K562 (cell line): Measurements from ENCODE around the gene PRCD. TPM values are rescaled to one million over a fixed set of nuclear protein-coding genes. Genes with fewer than 3 reads are reported as not detected.

Source experiments
- ATAC-seq: fragments of 200-7000 bp; cut with Tn5 transposase; 3 replicates; pipeline ENCODE4 v1.9.1; 2020; ENCODE audit warnings: moderate library complexity
- BruUV-seq: library from RNA; stranded (reverse); fragments of 400-500 nt; replicated peaks from 2 replicates; lab custom pipeline; 2021; lab: Mats Ljungman, UMichigan
- CTCF ChIA-PET: fragments of 300-600 bp; formaldehyde crosslinking; extraction: SDS; loops from one replicate; lab custom pipeline; 2021; ENCODE audit warnings: low intra/inter-chr PET ratio; lab: Yijun Ruan, JAX
- POLR2A ChIA-PET: fragments of 300-600, 350-650 bp; sonication (Branson Sonifier 250); formaldehyde crosslinking; extraction: SDS; loops from one replicate; lab custom pipeline; 2021; ENCODE audit warnings: antibody characterized with exemption, inconsistent platforms; lab: Yijun Ruan, JAX
- DNase-seq, 4 experiments: peaks; one replicate each; pipeline versions ENCODE4 v3.0.0 to v3.0.0-alpha.2; 2011 to 2018; ENCODE audit warnings: low spot score in 3 of 4, mixed read lengths in 3 of 4; ENCODE audit errors: extremely low read depth in 1 of 4
- FAIRE-seq: peaks from 2 replicates; lab custom pipeline; 2011; peaks lifted over from hg19 to GRCh38; lab: Jason Lieb, UNC
- H2AFZ ChIP-seq: 2 replicates; pipeline ENCODE4 v1.6.0; 2011; ENCODE audit warnings: low read depth, low read length, control low read depth, inconsistent platforms
- H3K27ac ChIP-seq: fragments of 200-600 bp; 3 replicates; pipeline ENCODE4 v1.8.0; 2011; ENCODE audit warnings: low read depth, mild to moderate bottlenecking, control low read depth, inconsistent platforms, low read length, moderate library complexity, mixed read lengths; ENCODE audit errors: extremely low read depth
- H3K27me3 ChIP-seq, 2 experiments: fragments of 300-600 bp in 1 of 2; 2 replicates in 1 of 2; 3 replicates in 1 of 2; pipeline versions ENCODE4 v1.6.0 to v1.8.0; 2011; ENCODE audit warnings: inconsistent platforms in 2 of 2, low read length in 2 of 2, mild to moderate bottlenecking in 1 of 2, mixed read lengths in 1 of 2, moderate library complexity in 1 of 2; ENCODE audit not compliant: control insufficient read depth in 2 of 2, insufficient read depth in 2 of 2
- H3K36me3 ChIP-seq: fragments of 300-600 bp; 3 replicates; pipeline ENCODE4 v1.8.0; 2011; ENCODE audit warnings: mild to moderate bottlenecking, low read length, inconsistent platforms; ENCODE audit not compliant: control insufficient read depth, insufficient read depth
- H3K4me1 ChIP-seq, 2 experiments: fragments of 200-600 bp in 1 of 2; replicated peaks in 1 of 2; 2 replicates in 1 of 2; 3 replicates in 1 of 2; pipeline versions ENCODE4 v1.5.1 to v1.8.0; 2011; ENCODE audit warnings: inconsistent platforms in 2 of 2, low read length in 2 of 2, mild to moderate bottlenecking in 1 of 2, mixed read lengths in 1 of 2, moderate library complexity in 1 of 2; ENCODE audit not compliant: control insufficient read depth in 2 of 2, insufficient read depth in 2 of 2
- H3K4me2 ChIP-seq: 2 replicates; pipeline ENCODE4 v1.6.1; 2011; ENCODE audit warnings: low read length, control low read depth, inconsistent platforms, mixed read lengths; ENCODE audit not compliant: insufficient read depth
- H3K4me3 ChIP-seq: fragments of 200-600 bp; sonication (generic), shearing (Covaris generic); 2 replicates; pipeline ENCODE4 v1.5.1; 2016; ENCODE audit warnings: control low read depth, inconsistent platforms
- H3K79me2 ChIP-seq: fragments of 200-600 bp; 3 replicates; pipeline ENCODE4 v1.8.0; 2011; ENCODE audit warnings: low read length, inconsistent platforms; ENCODE audit not compliant: control insufficient read depth, insufficient read depth
- H3K9ac ChIP-seq, 2 experiments: 2 replicates each; pipeline versions ENCODE4 v1.6.0 to v1.6.1; 2011; ENCODE audit warnings: low read depth in 2 of 2, low read length in 2 of 2, control low read depth in 1 of 2, inconsistent platforms in 1 of 2, mild to moderate bottlenecking in 1 of 2, mixed read lengths in 1 of 2; ENCODE audit not compliant: insufficient read depth in 1 of 2
- H3K9me1 ChIP-seq: one replicate; pipeline ENCODE4 v1.6.0; 2011; ENCODE audit warnings: inconsistent platforms, mild to moderate bottlenecking, low read length, moderate library complexity; ENCODE audit not compliant: control insufficient read depth, insufficient read depth
- H3K9me3 ChIP-seq: replicated peaks from 2 replicates; pipeline ENCODE4 v1.5.1; 2011; ENCODE audit warnings: low read depth, low read length, inconsistent platforms; ENCODE audit not compliant: control insufficient read depth, insufficient read depth
- H4K20me1 ChIP-seq: replicated peaks from 2 replicates; pipeline ENCODE4 v1.6.1; 2011; ENCODE audit warnings: low read length, inconsistent platforms, mixed read lengths; ENCODE audit not compliant: control insufficient read depth, insufficient read depth
- ARID2 ChIP-seq: fragments of 450-650 bp; IDR thresholded peaks from 2 replicates; pipeline ENCODE4 v1.6.1; 2017; ENCODE audit warnings: antibody characterized with exemption, mild to moderate bottlenecking
- ATF3 ChIP-seq, 2 experiments: fragments of 450-650 bp in 1 of 2; sonication (generic) in 1 of 2; formaldehyde crosslinking in 1 of 2; IDR thresholded peaks in 1 of 2; conservative IDR thresholded peaks in 1 of 2; 2 replicates each; pipeline versions ENCODE4 v1.6.1 to v1.8.1; 2016 to 2023; ENCODE audit warnings: mild to moderate bottlenecking in 2 of 2, moderate library complexity in 2 of 2, inconsistent platforms in 1 of 2, missing genetic modification reagents in 1 of 2
- ATF7 ChIP-seq: fragments of 450-650 bp; IDR thresholded peaks from 2 replicates; pipeline ENCODE4 v1.7.1; 2014; ENCODE audit warnings: mild to moderate bottlenecking, moderate library complexity
- CAMTA2 ChIP-seq: fragments of 250-450 bp; sonication (Bioruptor Pico); conservative IDR thresholded peaks from 2 replicates; pipeline ENCODE4 v1.5.1; 2022
- CTCF ChIP-seq, 3 experiments: IDR thresholded peaks in 2 of 3; conservative IDR thresholded peaks in 1 of 3; 2 replicates each; pipeline ENCODE4 v1.5.1; 2011 to 2012; ENCODE audit warnings: low read length in 3 of 3, mild to moderate bottlenecking in 3 of 3, control low read depth in 2 of 3, improper control_type of control experiment in 1 of 3, inconsistent platforms in 1 of 3, low read depth in 1 of 3, mixed read lengths in 1 of 3, moderate library complexity in 1 of 3; ENCODE audit not compliant: insufficient read depth in 2 of 3
- DEAF1 ChIP-seq: fragments of 450-650 bp; formaldehyde crosslinking; IDR thresholded peaks from 2 replicates; pipeline ENCODE4 v1.4.0; 2020; ENCODE audit warnings: mild to moderate bottlenecking, moderate library complexity
- HNRNPUL1 ChIP-seq: fragments of 200-400 bp; formaldehyde crosslinking; IDR thresholded peaks from 2 replicates; pipeline ENCODE4 v1.6.1; 2017; ENCODE audit warnings: low read length
- MTA1 ChIP-seq: fragments of 450-650 bp; IDR thresholded peaks from 2 replicates; pipeline ENCODE4 v1.6.1; 2017; ENCODE audit warnings: borderline replicate concordance
- NR4A1 ChIP-seq, 2 experiments: fragments of 250-450 bp in 1 of 2; fragments of 450-650 bp in 1 of 2; sonication (Bioruptor Pico) in 1 of 2; IDR thresholded peaks; 2 replicates each; pipeline versions ENCODE4 v1.4.0 to v1.6.1; 2016 to 2020; ENCODE audit warnings: mild to moderate bottlenecking in 2 of 2, missing compliant biosample characterization in 1 of 2, missing genetic modification characterization in 1 of 2, moderate library complexity in 1 of 2
- RAD21 ChIP-seq, 2 experiments: fragments of 250-450 bp in 1 of 2; fragments of 450-650 bp in 1 of 2; sonication (Bioruptor Pico) in 1 of 2; formaldehyde crosslinking in 1 of 2; IDR thresholded peaks in 1 of 2; conservative IDR thresholded peaks in 1 of 2; 2 replicates each; pipeline versions ENCODE4 v1.4.0 to v1.8.0; 2020 to 2022; ENCODE audit warnings: mild to moderate bottlenecking in 2 of 2, moderate library complexity in 1 of 2
- RBM14 ChIP-seq: fragments of 200-400 bp; formaldehyde crosslinking; IDR thresholded peaks from 2 replicates; pipeline ENCODE4 v1.6.1; 2018; ENCODE audit warnings: low read depth, mild to moderate bottlenecking, low read length, moderate library complexity, borderline replicate concordance; ENCODE audit not compliant: insufficient read depth
- STAG1 ChIP-seq: sonication (generic); formaldehyde crosslinking; IDR thresholded peaks from 2 replicates; pipeline ENCODE4 v1.5.0; 2020; ENCODE audit warnings: missing genetic modification reagents, borderline replicate concordance
- TEAD1 ChIP-seq, 2 experiments: fragments of 450-650 bp in 1 of 2; sonication (generic) in 1 of 2; formaldehyde crosslinking; IDR thresholded peaks; 2 replicates each; pipeline versions ENCODE4 v1.4.0 to v1.8.0; 2020 to 2022; ENCODE audit warnings: mild to moderate bottlenecking in 2 of 2, missing genetic modification reagents in 1 of 2
- ZNF143 ChIP-seq: sonication (generic); formaldehyde crosslinking; IDR thresholded peaks from 2 replicates; pipeline ENCODE4 v1.9.0; 2022; ENCODE audit warnings: mild to moderate bottlenecking, missing genetic modification reagents
- WGBS: fragments of 100-300 bp; shearing (Covaris generic); methylation state at CpG from one replicate; pipeline ENCODE4 v1.1.6; 2016; ENCODE audit warnings: low coverage, mixed read lengths; ENCODE audit not compliant: insufficient coverage; ENCODE audit errors: missing lambda C conversion rate; 5-methylcytosine and 5-hydroxymethylcytosine counted together
- in situ Hi-C: fragments of 300-500 bp; cut with MboI; formaldehyde crosslinking; loops from 4 replicates; pipeline ENCODE4 v1.15.0; 2018; ENCODE audit warnings: inconsistent platforms, mixed read lengths
- intact Hi-C: fragments of 100-400 bp; cut with micrococcal nuclease; formaldehyde crosslinking; loops from 2 replicates; pipeline ENCODE4 v1.14.2; 2022
- polyA plus RNA-seq, 8 experiments: library from polyadenylated mRNA; depleted of rRNA in 4 of 8; stranded (reverse) in 5 of 8; unstranded in 3 of 8; fragments of >200 nt; fragmentation: Nextera tagmentation in 2 of 8; fragmentation: Illumina TruSeq in 1 of 8; extraction: Ambion mirVana in 2 of 8; extraction: Trizol in 1 of 8; gene quantifications; 2 replicates each; pipeline versions ENCODE4 v1.2.1 to v1.2.3, GENCODE V29; 2011 to 2014; ENCODE audit warnings: inconsistent platforms in 1 of 8, missing spikeins in 1 of 8
- total RNA-seq, 7 experiments: library from RNA; depleted of rRNA in 6 of 7; stranded (reverse); fragments of >200 nt in 6 of 7; fragmentation: Illumina TruSeq in 2 of 7; extraction: Trizol in 2 of 7; gene quantifications; 2 replicates each; pipeline versions ENCODE4 v1.2.1 to v1.2.3, GENCODE V29; 2011 to 2021; ENCODE audit warnings: low replicate concordance in 1 of 7
- TF ChIP-seq, protein P1 (sequence below): sonication (generic); formaldehyde crosslinking; IDR thresholded peaks from 2 replicates; pipeline ENCODE4 v1.8.0; 2022; ENCODE audit warnings: missing genetic modification reagents, mild to moderate bottlenecking, moderate library complexity, borderline replicate concordance

PRCD gene
- total and polyA plus RNA-seq, 9 of the 15 experiments (the other 6 are each of a cell fraction or from before 2014, with no cell fraction given) = 0.20 to 0.25 (median 0.21) TPM; not detected in 6

GRCh38 chr17:76547183-76547641 lies 7.4 kb downstream of the PRCD start:
- ChIA-PET CTCF (interaction anchor here (0.6 to 2.1 kb wide), 4 partner anchors 24 to 81 kb away, joined by 3 to 24 read pairs (median 6); no protein-coding TSS in a partner anchor), POLR2A (interaction anchor here (0.7 to 2.5 kb wide), 5 partner anchors 11 to 143 kb away, joined by 3 to 12 read pairs (median 3); a partner anchor contains a TSS)
- no peak overlapping the region for H2AFZ ChIP-seq
- H3K36me3 ChIP-seq = no peaks in the 10 kb centered on the region
- H3K4me2 ChIP-seq = no peak overlapping the region
- peak; percentile 70 to 82 (median 74) for DNase-seq
- in situ Hi-C loops (no loop called here), intact Hi-C loops (loop anchor here (1.0 to 5.0 kb wide), 3 partner anchors 19 to 40 kb away; no protein-coding TSS in a partner anchor)
- H3K79me2 ChIP-seq = no peaks in the 10 kb centered on the region
- H3K4me1 ChIP-seq = peaks cover 0 to 39% of the 10 kb centered on the region in 2 experiments; a peak in 3 of 5 replicates
- no peaks in the 10 kb centered on the region for H4K20me1 ChIP-seq
- H3K4me3 ChIP-seq = no peak overlapping the region
- no peak overlapping the region for H3K27ac ChIP-seq
- peak overlapping the region in 1 of 2 experiments; percentile 67; a peak in 1 of 4 replicates for H3K9ac ChIP-seq
- H3K9me1 ChIP-seq = no peaks in the 10 kb centered on the region
- peak; percentile 82 for FAIRE-seq
- WGBS = 21% methylated on average over 3 of the region's 3 CpGs
- no peaks in the 10 kb centered on the region for H3K9me3 ChIP-seq
- no peaks in the 10 kb centered on the region for H3K27me3 ChIP-seq
- BruUV-seq = no TSS peak
- peak; percentile 94 for ATAC-seq
- TF ChIP-seq ATF7 (peak; percentile 38; the same call in 1 of the 2 replicates), ATF3 (IDR thresholded peaks at IDR 0.05) (peak; percentile 35; the same call in 1 of the 2 replicates), ATF3 (CRISPR knock-in tag; conservative IDR thresholded peaks at IDR 0.05) (no peak), NR4A1 (CRISPR knock-in tag; IDR thresholded peaks at IDR 0.05) (no peak), NR4A1 (tag; IDR thresholded peaks at IDR 0.05) (no peak), DEAF1 (CRISPR knock-in tag) (peak; percentile 62), TEAD1 (CRISPR knock-in tag; IDR thresholded peaks at IDR 0.05) (no peak), RBM14 (no peak), MTA1 (no peak), CAMTA2 (no peak), RAD21 (CRISPR knock-in tag; conservative IDR thresholded peaks at IDR 0.05 in 1 of 2, IDR thresholded peaks at IDR 0.05 in 1 of 2) (peak; percentile 72 to 90), HNRNPUL1 (no peak), STAG1 (CRISPR knock-in tag) (peak; percentile 47; the same call in 1 of the 2 replicates), ARID2 (0 out of 2 replicates have a peak, but pooled peaks have one; percentile 24), CTCF (IDR thresholded peaks at IDR 0.05 in 2 of 3, conservative IDR thresholded peaks at IDR 0.05 in 1 of 3; ENCODE audit: insufficient read depth in 2 of 3, low read depth in 1 of 3, low read length in 3 of 3) (peak; percentile 84 to 88 (median 86)), ZNF143 (no peak)
- TF ChIP-seq, protein P1, sequence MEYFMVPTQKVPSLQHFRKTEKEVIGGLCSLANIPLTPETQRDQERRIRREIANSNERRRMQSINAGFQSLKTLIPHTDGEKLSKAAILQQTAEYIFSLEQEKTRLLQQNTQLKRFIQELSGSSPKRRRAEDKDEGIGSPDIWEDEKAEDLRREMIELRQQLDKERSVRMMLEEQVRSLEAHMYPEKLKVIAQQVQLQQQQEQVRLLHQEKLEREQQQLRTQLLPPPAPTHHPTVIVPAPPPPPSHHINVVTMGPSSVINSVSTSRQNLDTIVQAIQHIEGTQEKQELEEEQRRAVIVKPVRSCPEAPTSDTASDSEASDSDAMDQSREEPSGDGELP (CRISPR knock-in tag) = no peak; the same call in 1 of the 2 replicates
